ENCODE data around the gene HOXA11.
A peak's percentile ranks its signal among the peaks of the same experiment; 100 is the strongest.

The HOXA11 gene

DNA sequence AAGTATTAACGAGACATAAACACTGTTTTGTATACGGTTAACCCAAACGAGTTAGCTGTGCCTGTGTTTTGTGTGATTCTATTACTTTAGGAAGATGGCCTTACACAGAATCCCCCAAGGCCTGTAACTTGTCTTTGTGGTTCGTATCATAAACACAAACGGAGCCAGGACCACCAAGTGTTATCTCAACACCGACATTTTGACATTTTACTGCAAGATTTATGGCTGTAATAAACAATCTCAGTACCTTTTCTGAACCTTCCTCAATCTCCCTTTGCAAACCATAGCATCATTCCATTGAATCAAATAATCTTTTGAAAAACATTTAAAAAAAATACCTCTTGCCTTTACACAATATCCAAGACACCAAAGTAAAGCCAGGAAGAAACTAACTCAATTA lies 52.1 kb downstream of the HOXA11 start:
- TF ChIP-seq, protein P1, sequence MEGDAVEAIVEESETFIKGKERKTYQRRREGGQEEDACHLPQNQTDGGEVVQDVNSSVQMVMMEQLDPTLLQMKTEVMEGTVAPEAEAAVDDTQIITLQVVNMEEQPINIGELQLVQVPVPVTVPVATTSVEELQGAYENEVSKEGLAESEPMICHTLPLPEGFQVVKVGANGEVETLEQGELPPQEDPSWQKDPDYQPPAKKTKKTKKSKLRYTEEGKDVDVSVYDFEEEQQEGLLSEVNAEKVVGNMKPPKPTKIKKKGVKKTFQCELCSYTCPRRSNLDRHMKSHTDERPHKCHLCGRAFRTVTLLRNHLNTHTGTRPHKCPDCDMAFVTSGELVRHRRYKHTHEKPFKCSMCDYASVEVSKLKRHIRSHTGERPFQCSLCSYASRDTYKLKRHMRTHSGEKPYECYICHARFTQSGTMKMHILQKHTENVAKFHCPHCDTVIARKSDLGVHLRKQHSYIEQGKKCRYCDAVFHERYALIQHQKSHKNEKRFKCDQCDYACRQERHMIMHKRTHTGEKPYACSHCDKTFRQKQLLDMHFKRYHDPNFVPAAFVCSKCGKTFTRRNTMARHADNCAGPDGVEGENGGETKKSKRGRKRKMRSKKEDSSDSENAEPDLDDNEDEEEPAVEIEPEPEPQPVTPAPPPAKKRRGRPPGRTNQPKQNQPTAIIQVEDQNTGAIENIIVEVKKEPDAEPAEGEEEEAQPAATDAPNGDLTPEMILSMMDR (conservative IDR thresholded peaks at IDR 0.05; ENCODE audit: low read depth, low read length) = no peak
- Histone ChIP-seq H3K9ac (no peak overlapping the region), H3K4me1 (ENCODE audit: low read depth, poor library complexity, severe bottlenecking) (peaks cover 41% of the 10 kb centered on the region), H3K79me2 (ENCODE audit: insufficient read depth, low read depth) (no peaks in the 10 kb centered on the region; the same call in 1 of the 2 replicates), H3K4me3 (IDR thresholded peaks at IDR 0.05; ENCODE audit: insufficient read depth, low read depth, low read length) (no peak overlapping the region), H3K27ac (no peak overlapping the region), H3K27me3 (ENCODE audit: insufficient read depth, low read depth) (no peaks in the 10 kb centered on the region), H2AFZ (ENCODE audit: low read depth) (no peak overlapping the region), H3K4me2 (no peak overlapping the region), H3K36me3 (ENCODE audit: insufficient read depth) (no peaks in the 10 kb centered on the region), H4K20me1 (ENCODE audit: insufficient read depth) (no peaks in the 10 kb centered on the region)

DNA sequence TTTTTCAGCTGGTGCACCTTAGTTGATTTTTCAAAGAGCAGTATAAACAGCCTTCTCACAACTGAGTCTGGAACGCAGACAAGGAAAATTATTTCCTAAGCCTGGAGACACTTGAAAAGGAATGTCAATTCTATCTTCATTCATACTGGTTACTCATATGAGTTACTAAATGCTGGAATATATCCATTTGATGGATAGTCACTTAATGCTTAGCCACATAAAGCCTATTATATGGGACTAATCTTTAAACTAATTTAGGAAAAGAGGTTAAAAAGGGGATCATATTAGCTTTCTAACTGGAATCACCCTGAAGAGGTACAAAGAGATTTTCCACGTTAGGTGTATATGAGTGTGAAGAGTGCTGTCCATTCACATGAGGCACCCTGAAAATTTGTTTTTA lies 52.8 kb downstream of the HOXA11 start:
- no peak overlapping the region for H2AFZ ChIP-seq (ENCODE audit: low read depth)
- TF ChIP-seq, protein P1 (conservative IDR thresholded peaks at IDR 0.05; ENCODE audit: low read depth, low read length) = no peak
- no peak overlapping the region for H3K4me3 ChIP-seq (IDR thresholded peaks at IDR 0.05; ENCODE audit: insufficient read depth, low read depth, low read length)
- H3K4me2 ChIP-seq = no peak overlapping the region
- H3K36me3 ChIP-seq (ENCODE audit: insufficient read depth) = no peaks in the 10 kb centered on the region
- H3K27me3 ChIP-seq (ENCODE audit: insufficient read depth, low read depth) = no peaks in the 10 kb centered on the region
- no peaks in the 10 kb centered on the region for H4K20me1 ChIP-seq (ENCODE audit: insufficient read depth)
- peaks cover 45% of the 10 kb centered on the region for H3K4me1 ChIP-seq (ENCODE audit: low read depth, poor library complexity, severe bottlenecking)
- H3K9ac ChIP-seq = no peak overlapping the region
- H3K79me2 ChIP-seq (ENCODE audit: insufficient read depth, low read depth) = no peaks in the 10 kb centered on the region; the same call in 1 of the 2 replicates
- no peak overlapping the region for H3K27ac ChIP-seq

DNA sequence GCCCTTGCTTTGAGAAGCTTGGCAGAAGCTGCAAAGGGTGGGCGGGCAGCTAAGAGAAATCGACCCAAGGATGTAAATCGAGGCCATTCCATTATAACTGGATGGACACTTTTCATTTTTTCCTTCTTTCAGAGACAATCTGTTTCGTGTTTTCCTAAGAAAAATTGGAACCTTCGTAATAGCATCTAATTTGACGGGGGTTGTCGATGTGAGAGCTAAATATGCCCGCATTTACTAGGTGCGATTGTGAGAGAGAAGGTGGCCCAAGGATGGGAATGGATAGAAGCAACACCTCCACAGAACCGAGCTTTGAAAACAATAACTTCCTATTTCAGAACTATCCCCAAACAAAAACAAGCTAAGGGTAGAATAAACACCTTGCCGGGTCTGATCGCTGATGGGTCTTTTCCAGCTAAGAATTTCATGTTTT lies 53.6 kb downstream of the HOXA11 start:
- TF ChIP-seq, protein P1 (conservative IDR thresholded peaks at IDR 0.05; ENCODE audit: low read depth, low read length) = no peak
- peak overlapping the region; percentile 58 for H3K4me3 ChIP-seq (IDR thresholded peaks at IDR 0.05; ENCODE audit: insufficient read depth, low read depth, low read length)
- peak overlapping the region; percentile 94 for H3K9ac ChIP-seq
- no peaks in the 10 kb centered on the region for H3K27me3 ChIP-seq (ENCODE audit: insufficient read depth, low read depth)
- no peaks in the 10 kb centered on the region; the same call in 1 of the 2 replicates for H3K79me2 ChIP-seq (ENCODE audit: insufficient read depth, low read depth)
- H3K36me3 ChIP-seq (ENCODE audit: insufficient read depth) = no peaks in the 10 kb centered on the region
- H4K20me1 ChIP-seq (ENCODE audit: insufficient read depth) = no peaks in the 10 kb centered on the region
- H3K27ac ChIP-seq = peak overlapping the region; percentile 94
- H2AFZ ChIP-seq (ENCODE audit: low read depth) = peak overlapping the region; percentile 79
- H3K4me1 ChIP-seq (ENCODE audit: low read depth, poor library complexity, severe bottlenecking) = peaks cover 45% of the 10 kb centered on the region
- H3K4me2 ChIP-seq = peak overlapping the region; percentile 44

Data from KMS-11 (cell line).